Measurements from ENCODE around the gene GPT2.
"Not testable (repeated sequence)": the region's sequence is repeated elsewhere in the genome, so short reads cannot be mapped to it uniquely, and the experiment has no call there.

Gene GPT2

DNA sequence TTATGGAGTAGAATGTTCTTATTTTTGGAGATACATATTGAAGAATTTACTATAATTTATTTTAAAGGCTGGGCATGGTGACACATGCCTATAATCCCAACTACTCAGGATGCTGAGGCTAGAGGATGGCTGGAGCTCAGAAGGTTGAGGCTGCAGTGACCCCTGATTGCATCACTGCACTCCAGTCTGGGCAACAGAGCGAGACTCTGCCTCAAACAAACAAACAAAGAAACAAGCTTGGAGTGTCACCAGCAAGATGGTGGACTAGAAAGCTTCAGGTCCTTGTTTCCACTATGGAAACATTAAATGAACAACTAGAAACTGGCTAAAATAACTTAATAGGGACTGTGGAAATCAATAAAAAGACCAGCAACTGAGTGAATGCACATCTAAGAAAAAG lies 17.9 kb upstream of the GPT2 start:
- DNase-seq = no peak

DNA sequence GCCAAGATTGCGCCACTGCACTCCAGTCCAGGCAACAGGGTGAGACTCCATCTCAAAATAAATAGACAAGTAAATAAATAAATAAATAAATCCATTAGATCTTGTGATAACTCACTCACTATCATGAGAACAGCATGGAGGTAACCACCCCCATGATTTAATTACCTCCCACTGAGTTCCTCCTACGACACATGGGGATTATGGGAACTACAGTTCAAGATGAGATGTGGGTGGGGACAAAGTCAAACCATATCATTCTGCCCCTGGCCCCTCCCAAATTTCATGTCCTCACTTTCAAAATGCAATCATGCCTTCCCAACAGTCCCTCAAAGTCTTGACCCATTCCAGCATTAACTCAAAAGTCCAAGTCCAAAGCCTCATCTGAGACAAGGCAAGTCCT lies 16.7 kb upstream of the GPT2 start:
- DNase-seq = not testable (repeated sequence)

DNA sequence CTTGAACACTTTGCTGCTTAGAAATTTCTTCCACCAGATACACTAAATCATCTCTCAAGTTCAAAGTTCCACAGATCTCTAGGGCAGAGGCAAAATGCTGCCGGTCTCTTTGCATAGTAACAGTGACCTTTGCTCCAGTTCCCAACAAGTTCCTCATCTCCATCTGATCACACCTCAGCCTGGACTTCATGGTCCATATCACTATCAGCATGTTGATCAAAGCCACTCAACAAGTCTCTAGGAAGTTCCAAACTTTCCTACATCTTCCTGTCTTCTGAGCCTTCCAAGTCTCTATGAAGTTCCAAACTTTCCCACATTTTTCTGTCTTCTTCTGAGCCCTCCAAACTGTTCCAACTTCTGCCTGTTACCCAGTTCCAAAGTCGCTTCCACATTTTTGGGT lies 15.3 kb upstream of the GPT2 start:
- not testable (repeated sequence) for DNase-seq

DNA sequence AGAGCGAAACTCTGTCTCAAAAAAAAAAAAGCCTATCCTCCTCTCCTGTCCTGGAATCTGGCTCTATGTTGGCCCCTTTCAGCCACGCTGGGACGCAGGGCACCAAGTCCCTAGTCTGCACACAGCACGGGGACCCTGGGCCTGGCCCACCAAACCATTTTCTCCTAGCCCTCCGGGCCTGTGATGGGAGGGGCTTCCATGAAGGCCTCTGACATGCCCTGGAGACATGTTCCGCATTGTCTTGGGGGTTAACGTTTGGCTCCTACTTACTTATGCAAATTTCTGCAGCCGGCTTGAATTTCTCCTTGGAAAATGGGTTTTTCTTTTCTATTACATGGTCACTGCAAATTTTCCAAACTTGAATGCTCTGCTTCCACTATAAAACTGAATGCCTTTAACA lies 12.6 kb upstream of the GPT2 start:
- no peak for DNase-seq

DNA sequence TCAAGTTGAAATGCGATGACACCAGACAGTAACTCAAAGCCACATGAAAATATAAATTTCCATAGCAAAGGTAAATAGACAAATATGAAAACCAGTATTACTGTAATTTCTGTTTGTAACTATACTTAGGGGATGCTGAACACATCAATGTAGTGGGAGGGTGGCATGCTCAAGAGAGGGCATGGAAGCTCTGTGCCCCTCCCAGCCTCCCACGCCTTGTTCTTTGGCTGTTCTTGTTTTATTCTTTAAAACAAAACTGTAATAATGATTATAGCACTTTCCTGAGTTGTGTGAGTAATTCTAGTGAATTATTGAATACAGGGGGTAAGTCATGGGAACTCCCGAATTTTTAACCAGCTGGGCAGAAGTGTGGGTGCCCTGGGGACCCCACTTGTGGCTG lies 11.0 kb upstream of the GPT2 start:
- DNase-seq = no peak

DNA sequence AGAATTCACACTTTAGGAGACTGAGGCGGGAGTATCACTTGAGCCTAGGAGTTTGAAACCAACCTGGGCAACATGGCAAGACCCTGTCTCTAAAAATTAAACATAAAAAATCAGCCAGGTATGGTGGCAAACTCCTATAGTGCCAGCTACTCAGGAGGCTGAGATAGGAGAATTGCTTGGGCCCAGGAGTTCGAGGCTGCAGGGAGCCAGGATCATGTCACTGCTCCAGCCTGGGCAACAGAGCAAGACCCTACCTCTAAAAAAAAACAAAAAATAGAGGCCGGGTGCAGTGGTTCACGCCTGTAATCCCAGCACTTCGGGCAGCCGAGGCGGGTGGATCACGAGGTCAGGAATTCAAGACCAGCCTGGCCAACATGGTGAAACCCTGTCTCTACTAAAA lies 8.9 kb upstream of the GPT2 start:
- DNase-seq = no peak

DNA sequence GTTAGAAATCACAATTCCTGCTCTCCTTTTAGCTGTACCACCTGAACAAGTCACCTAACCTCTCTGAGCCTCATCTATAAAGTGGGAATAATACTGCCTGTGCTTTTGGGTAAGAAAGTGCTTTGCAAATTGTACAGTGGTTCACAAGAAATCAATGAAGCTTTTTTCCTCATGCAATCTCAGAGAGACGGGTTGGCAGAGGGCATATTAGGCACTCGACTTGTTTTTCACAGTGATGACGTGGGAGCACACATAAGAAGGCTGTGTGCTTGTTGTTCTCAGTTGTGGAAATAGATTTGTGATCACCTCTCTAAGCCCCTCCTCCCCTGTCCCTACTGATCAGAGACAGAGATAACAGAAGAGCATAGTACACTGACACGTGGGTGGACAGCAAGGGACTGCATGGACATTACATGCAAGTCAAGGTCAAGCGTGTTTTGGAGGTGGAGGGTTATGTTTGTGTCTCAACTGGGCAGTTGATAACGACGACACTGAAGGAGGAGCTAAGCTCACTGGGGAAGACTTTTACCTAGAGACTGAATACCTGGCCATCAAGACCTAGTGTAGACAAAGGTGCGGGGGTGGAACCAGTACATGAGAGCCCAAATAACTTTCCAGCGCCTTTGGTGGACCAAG lies 1.7 kb upstream of the GPT2 start:
- no peak for DNase-seq

DNA sequence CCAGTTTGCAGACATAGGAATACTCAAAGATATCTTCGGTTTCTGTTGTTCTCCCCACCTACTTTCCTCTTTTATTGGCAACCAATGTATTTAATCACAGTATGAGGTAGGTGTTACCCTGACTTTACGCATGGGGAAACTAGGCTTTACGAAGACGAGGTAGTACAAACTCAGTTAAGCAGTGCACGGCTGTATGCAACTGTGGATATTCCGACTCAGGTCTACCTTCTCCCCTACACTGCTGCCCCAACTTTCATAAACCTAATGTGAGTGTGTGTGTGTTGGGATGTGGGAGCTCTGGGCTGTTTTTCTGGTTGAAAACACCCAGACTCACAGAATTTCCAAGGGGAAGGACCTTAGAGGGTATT lies 1.2 kb upstream of the GPT2 start:
- no peak for DNase-seq

DNA sequence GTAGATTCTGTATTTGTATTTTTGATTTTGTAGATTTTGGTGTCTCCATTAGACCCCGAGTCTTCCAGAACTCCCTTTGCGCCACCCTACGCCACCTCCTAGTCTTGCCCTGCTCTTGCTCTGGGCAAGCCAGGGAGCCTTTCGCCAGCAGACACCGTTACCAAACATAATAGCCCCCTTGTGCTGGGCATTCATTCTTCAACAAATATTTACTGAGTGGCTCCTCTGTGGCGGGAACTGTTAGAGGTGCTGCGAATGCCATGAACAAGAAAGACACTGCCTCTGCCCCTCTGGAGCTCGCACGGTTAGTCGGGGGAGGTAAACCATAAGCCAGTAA lies 841 bp upstream of the GPT2 start:
- DNase-seq = no peak

DNA sequence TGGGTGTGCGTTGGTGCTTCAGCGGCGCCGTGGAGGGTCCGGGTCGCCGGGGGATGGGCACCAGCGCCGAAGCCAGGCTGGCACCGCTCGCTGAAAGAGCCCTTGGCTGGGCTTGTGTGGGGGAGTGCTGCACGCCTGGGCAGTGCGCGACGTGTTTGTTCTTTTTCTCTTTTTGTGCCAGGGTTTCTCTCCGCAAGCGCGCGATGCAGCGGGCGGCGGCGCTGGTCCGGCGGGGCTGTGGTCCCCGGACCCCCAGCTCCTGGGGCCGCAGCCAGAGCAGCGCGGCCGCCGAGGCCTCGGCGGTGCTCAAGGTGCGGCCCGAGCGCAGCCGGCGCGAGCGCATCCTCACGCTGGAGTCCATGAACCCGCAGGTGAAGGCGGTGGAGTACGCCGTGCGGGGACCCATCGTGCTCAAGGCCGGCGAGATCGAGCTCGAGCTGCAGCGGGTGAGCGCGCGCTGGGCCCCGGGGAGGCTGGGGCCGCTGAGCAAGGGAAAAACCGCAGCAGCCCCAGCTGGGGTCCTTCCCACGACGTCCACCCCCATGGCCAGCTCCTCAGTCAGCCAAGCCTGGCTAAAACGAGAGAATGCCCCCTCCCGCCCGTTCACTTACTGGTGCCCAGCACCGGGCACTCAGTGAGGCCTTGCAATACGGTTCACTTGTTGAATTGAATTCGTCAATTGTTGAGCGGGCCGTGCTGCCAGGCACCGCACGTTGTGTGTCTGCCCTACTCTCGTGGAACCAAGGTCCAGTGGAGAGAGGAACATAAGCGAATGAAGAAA lies 541 bp downstream of the GPT2 start:
- DNase-seq = no peak

DNA sequence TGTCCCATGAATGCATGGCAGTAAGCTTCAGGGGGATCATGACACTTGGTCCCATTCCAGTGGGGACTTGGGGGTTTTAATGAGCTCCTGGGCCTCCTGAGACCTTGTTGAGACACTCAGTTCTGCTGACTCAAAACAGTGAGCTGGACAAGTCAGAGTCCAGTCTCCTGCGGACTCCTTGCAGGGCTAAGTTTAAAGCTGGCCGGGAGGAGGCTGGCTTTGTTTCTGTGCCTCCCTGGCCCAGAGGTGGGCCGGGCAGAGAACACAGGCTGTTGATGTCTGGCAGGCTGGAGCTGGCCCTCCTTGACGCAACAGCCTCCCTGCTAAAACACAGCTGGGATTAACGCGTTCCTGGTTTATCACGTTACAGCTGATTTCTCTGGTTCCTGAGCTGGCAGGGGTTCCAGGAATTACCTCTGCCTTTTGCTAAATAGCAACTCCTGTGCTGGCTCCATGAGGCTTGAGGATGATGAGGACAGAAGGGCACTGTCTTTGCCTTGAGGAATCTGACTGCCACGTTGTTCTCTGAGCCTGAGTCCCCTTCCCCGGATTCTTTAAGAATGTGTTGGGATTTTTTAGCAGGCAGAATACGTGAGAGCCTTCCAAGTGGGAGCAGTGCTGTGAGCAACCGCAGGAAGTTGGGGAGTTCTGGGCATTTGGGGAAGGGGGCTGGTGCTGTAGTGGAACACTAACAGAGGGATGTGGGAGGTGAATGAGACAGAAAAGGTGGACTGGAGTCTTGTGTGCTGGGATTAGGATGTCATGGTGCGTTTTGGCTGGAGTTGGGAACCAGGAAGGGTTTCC lies 2.0 kb downstream of the GPT2 start:
- no peak for DNase-seq

DNA sequence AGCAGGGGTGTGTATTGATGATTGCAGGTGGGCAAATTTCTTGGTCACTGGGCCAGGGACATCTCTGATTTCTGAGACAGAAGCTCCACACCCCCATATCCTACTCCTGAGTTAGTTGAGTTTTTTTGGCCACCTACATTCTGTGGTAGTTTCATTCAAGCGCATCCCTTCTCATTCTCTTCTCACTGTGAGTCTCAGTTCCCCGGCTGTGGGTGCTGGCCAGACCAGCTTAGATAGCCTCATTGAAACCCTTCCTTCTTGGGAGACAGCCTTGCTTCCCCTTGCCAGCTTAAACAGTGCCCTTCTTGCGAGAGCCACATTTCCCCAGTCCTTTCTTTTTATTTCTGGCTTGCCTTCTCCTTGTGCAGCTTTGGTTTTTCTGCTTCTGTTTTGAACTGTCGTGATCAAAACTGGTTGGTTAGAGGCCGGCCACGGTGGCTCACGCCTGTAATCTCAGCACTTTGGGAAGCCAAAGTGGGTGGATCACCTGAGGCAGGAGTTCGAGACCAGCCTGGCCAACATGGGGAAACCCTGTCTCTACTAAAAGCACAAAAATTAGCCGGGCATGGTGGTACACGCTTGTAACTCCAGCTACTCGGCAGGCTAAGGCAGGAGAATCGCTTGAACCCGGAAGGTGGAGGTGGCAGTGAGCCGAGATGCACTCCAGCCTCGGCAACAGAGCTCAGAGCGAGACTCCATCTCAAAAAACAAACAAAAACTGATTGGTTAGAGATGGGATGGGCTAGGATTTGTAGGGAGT lies 2.8 kb downstream of the GPT2 start:
- DNase-seq = no peak

DNA sequence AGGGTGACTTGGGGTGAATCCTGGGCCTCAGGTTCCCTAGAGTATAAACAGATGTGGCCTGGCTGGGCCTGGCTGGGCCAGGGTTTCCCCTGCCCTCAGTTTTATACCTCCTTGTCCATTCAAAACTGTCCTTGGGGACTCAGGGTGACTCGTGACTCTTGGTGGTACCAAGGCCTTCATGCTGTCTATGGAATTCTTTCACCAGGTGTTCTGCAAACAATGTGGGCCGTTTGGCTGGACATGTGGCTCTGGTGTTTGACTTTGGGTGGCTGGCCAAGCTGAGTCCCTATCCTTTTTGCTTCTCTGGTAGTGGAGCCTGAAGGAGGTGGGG lies 3.3 kb downstream of the GPT2 start:
- no peak for DNase-seq

DNA sequence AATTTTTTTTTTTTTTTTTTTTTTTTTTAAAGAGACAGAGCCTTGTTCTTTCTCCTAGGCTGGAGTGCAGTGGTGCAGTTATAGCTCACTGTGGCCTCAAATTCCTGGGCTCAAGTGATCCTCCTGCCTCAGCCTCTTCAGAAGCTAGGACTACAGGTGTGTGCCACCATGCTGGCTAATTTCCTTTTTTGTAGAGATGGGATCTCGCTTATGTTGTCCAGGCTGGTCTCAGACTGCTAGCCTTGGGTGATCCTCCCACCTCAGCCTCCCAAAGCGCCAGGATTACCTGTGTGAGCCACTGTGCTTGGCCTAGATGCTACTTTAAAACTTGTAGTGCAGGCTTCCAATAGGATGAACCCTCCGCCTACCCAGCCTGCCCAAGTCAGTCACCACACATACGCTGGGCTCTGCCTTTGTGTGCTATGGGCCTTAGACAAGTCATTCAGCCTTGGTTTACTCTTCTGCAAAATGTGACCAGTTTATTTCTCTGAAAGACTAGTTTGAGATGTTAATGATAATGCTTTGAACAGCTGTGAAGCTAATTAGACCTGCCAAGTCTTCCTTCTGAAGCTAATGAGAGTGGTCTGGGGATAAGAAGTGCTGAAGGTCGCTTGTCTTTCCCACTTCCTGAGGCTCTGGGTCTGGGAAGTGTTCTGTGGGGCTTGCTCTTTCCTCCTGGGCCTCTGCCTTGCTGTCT lies 5.2 kb downstream of the GPT2 start:
- no peak for DNase-seq

DNA sequence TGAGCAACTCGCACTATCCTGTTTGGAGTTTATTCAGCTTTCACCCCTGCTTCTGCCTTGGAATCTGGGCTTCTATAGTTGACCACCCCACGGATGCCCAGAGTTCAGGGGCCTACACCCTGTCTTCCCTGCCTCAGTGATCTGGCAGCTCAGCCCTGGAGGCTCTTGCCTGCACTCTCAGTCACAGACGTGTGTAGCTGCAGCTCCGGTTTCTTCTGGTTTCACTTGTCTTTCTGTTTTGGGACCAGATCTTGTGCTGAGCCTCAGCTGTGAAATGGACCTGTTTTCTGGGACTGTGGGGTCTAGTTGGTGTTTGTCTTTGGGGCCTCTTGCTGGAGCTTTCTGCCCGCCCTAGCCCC lies 5.8 kb downstream of the GPT2 start:
- DNase-seq = no peak

DNA sequence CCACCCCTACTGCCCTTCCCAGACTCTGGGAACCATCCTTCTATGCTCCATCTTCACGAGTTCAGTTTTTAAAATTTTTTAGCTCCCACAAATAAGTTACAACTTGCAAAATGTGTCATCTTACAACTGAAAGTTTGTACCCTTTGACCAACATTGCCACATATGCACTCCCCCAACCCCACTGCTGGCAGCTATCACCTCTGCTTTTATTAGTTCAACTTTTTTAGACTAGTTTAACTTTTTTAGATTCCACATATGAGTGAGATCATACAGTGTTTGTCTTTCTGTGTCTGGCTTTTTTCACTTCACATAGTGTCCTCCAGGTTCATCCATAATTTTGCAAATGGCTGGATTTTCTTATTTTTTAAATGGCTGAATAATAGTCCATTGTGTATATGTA lies 7.7 kb downstream of the GPT2 start:
- no peak for DNase-seq

DNA sequence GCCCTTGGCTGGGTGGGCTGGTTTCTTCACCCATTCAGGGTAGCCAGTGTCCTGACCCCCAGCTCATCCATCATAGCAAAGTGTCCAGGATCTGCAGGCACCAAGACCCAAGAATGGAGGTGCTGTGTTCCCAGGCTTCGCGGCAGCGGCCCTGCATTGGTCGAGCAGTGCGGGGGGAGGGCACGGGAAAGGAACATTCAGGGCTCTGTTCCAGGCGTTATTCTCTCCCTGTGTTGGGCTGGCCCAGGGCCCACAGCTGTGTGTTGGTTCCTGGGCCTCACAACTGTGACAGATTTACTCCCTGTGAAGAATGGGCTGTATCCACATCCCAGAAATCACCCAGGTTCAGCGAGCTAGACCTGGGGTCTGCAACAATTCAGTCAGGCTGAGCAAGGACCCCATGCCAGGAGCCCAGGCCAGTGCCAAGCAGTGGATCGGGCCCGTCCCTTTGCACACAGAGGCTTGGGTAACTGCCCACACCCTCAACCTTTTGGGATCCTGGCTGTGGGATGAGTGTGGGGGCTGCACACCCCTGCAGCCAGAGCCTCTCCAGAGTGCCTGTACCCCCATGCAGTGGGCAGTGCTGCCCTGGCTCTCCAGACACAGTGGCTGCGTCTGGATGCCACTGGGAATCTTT lies 10.0 kb downstream of the GPT2 start:
- DNase-seq = no peak

DNA sequence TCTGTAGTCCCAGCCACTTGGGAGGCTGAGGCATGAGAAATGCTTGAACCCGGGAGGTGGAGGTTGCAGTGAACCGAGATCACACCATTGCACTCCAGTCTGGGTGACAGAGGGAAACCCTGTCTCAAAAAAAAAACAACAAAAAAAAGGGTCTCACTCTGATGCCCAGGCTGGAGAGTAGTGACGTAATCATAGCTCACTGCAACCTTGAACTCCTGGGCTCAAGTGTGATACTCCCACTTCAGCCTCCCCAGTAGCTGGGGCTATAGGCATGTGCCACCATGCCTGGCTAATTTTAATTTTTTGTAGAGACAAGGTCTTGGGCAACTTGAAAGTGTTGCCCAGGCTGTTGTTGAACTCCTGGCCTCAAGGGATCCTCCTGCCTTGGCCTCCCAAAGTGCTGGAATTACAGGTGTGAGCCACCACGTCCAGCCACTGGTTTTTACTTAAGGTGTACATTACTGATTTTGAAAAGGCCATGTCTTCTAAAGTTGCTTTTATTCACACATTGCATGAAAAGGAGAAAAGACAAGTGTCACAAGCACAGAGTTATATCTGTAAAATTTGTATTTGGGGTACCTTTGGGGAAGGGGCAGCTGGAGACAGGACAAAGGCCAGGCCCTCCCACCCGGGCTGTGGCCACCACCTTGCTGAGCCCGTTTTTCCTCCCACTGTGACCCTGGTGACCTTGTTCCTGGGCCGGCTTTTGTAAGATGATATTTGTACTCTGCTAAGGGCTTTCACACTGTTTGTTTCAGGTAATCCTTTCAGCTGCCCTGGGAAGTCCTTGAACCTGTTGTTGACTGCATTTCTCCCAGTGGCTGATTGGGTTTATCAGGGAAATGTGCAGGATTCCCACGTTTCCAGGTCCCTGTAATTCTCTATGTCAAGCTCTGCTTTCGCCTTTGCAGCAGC lies 11.5 kb downstream of the GPT2 start:
- no peak for DNase-seq

DNA sequence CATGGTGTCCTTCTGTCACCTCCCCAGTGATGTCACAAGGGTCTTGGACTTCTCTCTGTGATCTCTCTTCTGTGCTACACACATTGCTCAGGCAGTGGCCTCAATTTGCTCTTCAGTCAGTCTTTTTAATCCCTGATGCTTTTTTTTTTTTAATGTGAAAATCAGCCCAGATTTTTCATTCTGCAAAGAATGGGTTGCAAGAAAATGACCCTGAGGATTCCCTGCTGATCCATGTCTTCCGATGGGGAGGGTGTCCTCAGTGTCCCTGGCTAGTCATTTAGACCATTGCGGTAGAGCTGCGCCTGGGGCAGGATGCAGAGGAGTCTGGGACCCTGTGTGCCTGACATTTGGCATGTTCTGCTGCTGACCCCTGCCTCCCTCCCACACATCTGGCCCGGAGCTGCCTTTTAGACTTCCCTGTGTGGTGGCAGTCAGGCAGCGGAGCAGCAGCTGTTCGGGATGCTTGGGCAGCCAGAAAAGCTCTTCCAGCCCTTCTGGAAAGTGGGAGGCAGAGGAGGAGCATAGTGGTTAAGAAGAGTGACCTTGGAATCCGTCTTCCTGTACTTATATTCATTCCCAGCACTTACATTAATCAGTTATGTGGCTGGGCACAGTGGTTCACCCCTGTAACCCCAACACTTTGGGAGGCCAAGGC lies 12.3 kb downstream of the GPT2 start:
- no peak for DNase-seq

DNA sequence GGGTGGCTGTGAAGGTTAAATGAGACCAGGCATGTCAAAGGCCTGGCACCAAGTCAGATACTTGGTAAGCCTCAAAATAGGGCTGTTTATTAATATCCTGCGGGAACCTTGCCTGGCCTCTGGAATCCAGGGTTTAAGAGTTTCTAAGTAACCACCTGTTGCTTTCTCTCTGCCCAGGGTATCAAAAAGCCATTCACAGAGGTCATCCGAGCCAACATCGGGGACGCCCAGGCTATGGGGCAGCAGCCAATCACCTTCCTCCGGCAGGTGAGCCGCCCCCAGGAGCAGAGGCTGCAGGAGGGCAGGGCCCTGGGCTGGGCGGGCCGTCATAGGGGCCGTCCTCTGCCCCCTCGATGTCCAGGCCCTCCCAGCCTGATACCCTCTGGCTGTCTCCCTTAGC lies 13.3 kb downstream of the GPT2 start:
- DNase-seq = no peak

DNA sequence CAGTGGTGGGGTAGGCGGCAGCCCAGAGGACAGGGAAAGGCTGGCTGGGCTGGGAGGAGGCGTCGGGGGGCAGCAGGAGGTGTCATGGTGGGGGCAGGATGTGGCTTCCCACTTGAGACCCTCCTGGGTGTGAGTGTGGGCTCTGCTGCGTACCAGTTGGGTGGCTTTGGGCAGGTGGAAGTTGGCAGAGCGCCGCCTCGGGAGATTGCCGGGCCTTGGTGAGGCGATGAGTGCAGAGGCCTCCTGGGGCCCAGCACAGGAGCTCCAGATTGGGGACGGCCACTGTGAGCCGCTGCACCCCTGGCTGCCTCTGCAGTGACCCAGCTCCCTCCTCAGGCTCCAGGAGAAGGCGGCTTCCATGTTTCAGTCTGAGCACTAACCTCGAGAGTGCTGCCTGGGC lies 13.8 kb downstream of the GPT2 start:
- DNase-seq = no peak
